Vagina (tissue), 2 donors: ENCODE measurements around the gene DTYMK.

ENCODE experiments used
- POLR2AphosphoS5 ChIP-seq, 2 donors: sonication (generic); formaldehyde crosslinking; IDR thresholded peaks; one replicate each; pipeline ENCODE4 v1.9.0; 2017; ENCODE audit warnings: antibody characterized with exemption in 2 of 2, mild to moderate bottlenecking in 2 of 2, low read depth in 1 of 2; ENCODE audit not compliant: insufficient read depth in 1 of 2
- TF ChIP-seq, protein P1 (sequence below), 3 experiments: fragments of 450-650 bp in 2 of 3; fragments of 200-600 bp in 1 of 3; sonication (generic) in 1 of 3; IDR thresholded peaks; one replicate each; pipeline ENCODE4 v1.5.1; 2017 to 2019; ENCODE audit warnings: antibody characterized with exemption in 3 of 3, mild to moderate bottlenecking in 2 of 3, moderate library complexity in 2 of 3

GRCh38 chr2:241648453-241648852 is 38.2 kb downstream of the DTYMK start:
- TF ChIP-seq, protein P1, sequence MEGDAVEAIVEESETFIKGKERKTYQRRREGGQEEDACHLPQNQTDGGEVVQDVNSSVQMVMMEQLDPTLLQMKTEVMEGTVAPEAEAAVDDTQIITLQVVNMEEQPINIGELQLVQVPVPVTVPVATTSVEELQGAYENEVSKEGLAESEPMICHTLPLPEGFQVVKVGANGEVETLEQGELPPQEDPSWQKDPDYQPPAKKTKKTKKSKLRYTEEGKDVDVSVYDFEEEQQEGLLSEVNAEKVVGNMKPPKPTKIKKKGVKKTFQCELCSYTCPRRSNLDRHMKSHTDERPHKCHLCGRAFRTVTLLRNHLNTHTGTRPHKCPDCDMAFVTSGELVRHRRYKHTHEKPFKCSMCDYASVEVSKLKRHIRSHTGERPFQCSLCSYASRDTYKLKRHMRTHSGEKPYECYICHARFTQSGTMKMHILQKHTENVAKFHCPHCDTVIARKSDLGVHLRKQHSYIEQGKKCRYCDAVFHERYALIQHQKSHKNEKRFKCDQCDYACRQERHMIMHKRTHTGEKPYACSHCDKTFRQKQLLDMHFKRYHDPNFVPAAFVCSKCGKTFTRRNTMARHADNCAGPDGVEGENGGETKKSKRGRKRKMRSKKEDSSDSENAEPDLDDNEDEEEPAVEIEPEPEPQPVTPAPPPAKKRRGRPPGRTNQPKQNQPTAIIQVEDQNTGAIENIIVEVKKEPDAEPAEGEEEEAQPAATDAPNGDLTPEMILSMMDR (IDR thresholded peaks at IDR 0.05), result no peak
- no peak for TF ChIP-seq POLR2AphosphoS5 (IDR thresholded peaks at IDR 0.05; ENCODE audit: insufficient read depth in 1 of 2, low read depth in 1 of 2)
